GM21423 (cell line): ENCODE data around the gene CACNB2.

Experiments used
- ATAC-seq: cut with Tn5 transposase; IDR thresholded peaks from one replicate; pipeline ENCODE4 v1.9.1; 2021; ENCODE audit warnings: mild to moderate bottlenecking, moderate library complexity; ENCODE audit not compliant: unreplicated experiment

CACNB2 gene

GRCh38 chr10:18278181-18278580 lies 138.0 kb downstream of the CACNB2 start:
- ATAC-seq = no peak

DNA sequence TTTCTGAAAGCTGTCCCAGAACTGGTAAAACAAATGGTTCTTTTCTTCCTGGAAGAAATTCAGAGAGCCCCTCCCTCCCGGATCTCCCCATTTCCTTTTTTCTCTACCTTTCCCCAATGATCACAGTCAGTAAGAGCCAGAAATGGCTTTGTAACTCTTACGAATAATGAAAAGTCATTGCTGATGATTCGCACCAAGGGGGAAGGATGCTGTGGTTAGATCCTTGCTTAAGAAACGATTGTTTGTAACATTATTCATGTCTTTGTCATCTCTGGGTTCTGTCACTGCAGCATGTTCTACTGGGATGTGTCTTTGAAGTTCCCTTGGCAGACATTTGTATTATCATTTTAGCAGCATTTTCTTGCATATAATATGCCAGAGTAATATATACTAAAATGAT lies 138.9 kb downstream of the CACNB2 start:
- no peak for ATAC-seq

GRCh38 chr10:18282094-18282493 lies 141.9 kb downstream of the CACNB2 start:
- no peak for ATAC-seq

- no peak for ATAC-seq
These were observed 150.6 kb downstream of the CACNB2 start for GRCh38 chr10:18290651-18291313.

DNA sequence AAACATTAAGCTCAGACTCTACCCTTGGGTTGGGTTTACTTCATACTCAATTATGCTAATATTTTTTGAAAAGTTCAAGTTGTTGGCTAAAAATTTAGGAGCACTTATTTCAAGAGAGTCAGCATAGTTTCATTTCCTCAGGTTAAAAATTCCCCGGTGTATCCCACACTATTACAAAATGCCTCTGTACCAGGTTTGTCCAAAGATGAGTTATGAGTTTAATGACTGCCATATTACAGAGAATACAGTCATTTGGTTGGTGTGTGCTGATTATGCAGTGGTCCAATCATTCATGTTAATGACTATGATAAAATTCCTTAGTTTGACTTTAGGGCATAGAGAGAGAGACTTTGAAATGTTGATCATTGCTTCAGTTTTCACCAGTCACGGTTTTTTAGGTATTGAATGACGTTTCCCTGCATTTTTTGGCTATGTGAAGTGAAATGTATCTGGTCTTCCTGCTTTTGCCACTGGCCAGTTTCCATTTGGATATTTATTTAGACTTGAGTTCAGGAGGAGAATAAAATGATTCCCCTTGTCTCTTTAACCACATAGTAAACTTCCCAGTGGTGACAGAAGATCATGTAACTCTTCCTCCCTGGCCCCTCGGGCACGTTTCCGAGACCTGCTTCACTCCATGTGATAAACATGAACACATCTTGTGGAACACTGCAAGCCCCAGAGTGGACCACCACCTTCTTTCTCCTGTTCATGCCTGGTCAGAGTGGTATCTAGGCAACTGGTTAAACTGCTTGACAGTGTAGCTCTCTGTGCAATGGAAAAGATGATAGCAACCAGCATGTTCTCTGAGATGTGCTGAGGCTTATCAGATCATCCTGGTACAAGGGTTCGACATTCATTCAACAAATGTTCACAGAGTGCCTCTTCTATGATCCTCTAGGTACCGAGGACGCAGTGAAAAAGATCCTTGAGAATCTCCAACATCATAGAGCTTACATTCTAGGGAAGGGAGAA lies 153.6 kb downstream of the CACNB2 start:
- no peak for ATAC-seq

- ATAC-seq = no peak
These were observed 154.4 kb downstream of the CACNB2 start for GRCh38 chr10:18294633-18295032.

DNA sequence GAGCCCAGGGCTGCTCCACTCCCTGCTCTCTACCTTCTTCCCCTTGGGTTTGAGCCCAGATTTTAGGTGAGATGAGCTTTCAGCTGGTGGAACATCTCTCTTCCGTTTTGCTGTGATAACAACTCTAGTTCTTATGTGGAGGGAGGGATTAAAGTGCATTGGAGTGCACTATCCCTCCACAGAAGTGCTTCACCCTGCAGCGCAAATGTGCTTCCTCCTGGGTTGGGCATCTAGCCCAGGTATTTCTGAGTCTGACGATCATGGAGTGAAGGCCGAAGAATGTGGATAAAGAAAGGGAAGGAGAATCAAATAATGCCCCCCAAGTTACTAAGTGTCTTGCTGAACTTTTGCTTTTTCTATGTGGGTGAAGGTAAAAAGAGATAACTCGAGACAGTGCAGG lies 157.4 kb downstream of the CACNB2 start:
- ATAC-seq = no peak

DNA sequence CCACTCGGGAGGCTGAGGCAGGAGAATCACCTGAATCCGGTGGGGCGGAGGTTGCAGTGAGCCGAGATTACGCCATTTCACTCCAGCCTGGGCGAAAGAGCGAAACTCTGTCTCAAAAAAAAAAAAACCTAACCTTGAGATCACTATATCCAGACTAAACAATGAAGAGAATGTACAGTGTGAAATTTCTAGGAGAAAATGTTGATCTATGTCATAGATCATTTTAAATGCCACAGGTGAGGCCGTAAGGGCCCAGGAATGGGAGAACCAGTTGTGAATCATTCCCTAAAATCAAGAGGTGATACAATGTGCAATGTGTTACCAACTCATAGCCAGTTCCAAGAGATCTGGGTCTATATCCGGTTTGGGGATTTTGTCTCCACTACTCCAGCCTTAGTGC lies 158.0 kb downstream of the CACNB2 start:
- ATAC-seq = no peak

GRCh38 chr10:18303851-18304801 lies 163.9 kb downstream of the CACNB2 start:
- ATAC-seq = no peak

GRCh38 chr10:18306031-18306430 lies 165.8 kb downstream of the CACNB2 start:
- ATAC-seq = no peak

GRCh38 chr10:18308600-18308999 lies 168.4 kb downstream of the CACNB2 start:
- ATAC-seq = no peak

DNA sequence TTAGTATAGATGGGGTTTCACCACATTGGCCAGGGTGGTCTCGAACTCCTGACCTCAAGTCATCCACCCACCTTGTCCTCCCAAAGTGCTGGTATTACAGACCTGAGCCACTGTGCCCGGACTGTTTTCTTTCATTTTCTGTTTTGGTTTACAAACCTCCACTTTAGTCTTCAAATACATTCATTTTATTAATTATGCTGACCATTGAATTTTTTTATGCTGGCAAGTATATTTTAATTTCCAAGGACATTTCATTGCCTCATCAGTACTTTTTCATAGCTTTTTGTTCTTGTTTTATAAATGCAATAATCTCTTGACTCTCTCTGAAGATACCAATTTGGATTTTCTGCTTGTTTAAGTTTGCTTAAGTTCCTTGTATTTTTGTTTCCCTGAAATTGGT lies 170.5 kb downstream of the CACNB2 start:
- no peak for ATAC-seq

GRCh38 chr10:18312374-18313139 lies 172.3 kb downstream of the CACNB2 start:
- ATAC-seq = peak; percentile 89

DNA sequence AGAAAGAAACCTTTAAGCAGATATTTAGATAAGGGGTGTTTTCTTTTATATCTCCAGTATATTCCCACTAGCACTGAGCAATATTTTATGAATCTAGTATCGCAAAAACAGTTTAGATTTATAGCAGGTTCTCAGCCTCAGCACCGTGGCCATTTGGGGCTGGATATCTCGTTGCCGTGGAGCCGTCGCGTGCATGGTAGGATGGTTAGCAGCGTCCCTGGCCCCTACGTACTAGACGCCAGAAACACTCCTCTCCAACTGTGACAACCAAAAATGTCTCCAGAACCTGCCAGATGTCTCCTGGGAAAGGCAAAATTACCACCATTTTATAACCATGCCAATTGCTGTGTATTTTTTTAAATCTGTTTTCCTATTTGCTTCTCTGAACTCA lies 172.9 kb downstream of the CACNB2 start:
- ATAC-seq = no peak

DNA sequence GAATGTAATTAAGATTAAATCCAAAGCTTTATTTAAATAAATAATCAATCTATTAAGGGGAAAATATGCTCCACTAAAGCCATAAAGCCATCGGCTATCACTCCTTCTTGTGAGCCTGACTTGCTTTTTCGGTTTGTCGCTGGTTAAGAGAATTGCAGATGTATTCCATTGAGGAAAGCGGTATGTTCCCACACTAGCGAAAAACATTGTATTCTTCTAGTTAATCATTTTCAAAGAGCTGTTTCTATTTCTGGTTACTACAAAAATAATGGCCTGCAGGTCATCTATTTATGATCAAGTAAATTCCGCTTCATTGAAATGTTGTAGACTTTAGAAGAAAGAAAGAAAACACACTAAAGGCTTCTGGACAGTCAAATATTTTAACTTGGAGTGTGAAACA lies 173.4 kb downstream of the CACNB2 start:
- no peak for ATAC-seq

- ATAC-seq = no peak
These were observed 179.4 kb downstream of the CACNB2 start for GRCh38 chr10:18319628-18320027.

DNA sequence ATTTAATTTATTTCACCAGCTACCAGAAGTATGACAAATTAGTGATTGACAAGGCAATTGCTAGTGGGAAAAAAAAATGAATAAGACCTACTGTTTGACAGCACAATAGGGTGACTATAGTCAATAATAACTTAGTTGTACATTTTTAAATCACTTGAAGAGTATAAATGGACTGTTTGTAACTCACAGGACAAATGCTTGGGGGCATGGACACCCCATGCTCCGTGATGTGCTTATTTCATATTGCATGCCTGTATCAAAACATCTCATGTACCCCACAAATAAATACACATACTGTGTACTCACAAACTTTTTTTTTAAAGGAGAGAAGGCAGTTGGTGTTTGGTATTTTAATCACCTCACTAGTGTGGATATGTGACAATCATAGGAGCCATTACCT lies 181.1 kb downstream of the CACNB2 start:
- ATAC-seq = no peak

GRCh38 chr10:18323916-18324315 lies 183.7 kb downstream of the CACNB2 start:
- no peak for ATAC-seq

DNA sequence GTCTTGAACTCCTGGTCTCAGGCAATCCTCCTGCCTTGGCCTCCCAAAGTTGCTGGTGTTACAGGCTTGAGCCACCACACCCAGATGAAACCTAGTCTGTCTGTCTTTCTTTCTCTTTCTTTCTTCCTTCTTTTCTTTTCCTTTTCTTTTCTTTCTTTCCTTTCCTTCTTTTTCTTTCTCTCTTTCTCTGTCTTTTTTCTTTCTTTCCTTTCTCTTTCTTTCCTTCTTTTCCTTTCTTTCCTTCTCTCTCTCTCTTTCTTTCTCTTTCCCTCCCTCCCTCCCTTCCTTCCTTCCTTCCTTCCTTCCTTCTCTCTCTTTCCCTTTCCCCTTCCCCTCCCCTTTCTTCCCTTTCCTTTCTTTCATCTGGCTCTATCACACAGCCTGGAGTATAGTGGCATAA lies 185.2 kb downstream of the CACNB2 start:
- no peak for ATAC-seq

DNA sequence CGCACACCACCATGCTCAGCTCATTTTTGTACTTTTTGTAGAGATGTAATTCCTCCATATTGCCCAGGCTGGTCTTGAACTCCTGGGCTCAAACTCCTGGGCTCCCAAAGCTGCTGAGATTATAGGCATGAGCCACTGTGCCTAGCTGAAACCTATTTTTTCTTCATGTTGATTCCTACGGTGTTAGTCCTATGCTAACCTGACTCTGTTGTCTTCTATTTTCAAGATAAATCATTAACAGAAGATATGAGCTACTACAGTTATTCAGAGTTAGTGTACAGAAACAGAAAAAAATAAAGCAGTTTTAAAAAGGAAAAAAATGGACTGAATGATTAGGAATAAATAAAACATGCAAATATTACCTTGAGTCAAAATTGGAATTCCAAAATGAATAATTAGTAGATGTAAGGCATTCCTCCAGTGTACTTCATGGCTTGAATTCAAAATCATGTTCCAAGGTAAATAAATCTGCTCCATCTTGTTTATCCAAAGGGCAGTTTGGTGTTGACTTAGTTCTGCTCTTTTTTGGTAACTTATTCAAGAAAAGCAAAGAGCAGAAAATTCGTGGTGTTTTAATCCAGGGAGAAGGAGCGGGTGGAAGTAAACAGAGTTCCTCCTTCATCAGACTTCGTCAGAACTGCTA lies 185.8 kb downstream of the CACNB2 start:
- no peak for ATAC-seq
